ENCODE results near the gene ZNF638. TPM values are rescaled to one million over a fixed set of nuclear protein-coding genes. Genes with fewer than 3 reads are reported as not detected.

The ZNF638 gene
- total RNA-seq, 4 donors from 2014 or later, result 154 to 299 (median 202) TPM

DNA sequence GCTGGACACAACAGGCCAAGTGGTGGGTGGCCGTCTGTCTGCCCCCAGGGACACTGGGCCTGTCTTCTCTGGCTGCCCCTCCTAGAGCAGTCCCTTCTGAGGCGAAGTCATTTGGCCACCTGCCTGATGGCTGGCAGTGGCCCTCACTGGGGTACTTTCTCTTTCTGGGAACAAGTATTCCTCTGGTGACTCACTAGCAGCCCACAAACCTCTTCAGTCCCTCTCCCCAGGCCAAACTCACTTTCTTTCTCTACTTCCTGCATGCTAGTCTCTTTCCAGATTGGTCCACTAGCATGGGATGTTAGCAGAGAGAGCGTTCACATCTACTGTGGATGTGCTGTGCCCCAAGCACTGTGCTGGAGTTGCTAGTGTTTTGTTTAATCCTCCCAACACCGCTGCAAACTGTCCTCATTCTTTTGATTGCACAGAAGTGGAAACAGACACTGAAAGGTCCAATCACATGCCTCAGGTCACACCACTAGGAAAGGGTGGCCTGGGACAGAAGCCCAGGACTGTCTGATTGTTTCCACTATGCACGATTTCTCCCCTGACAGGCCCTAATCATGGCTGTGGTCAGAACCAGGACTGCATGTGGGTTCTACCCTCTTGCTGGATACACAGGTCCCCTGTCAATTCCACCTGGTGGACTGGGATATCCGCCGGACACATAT, 127.0 kb downstream of the ZNF638 start:
- no peaks in the 10 kb centered on the region for H3K27me3 ChIP-seq
- no peaks in the 10 kb centered on the region for H3K9me3 ChIP-seq
- intact Hi-C loops (cut with DNase I), result no loop called here
- DNase-seq, result no peak
- H3K4me3 ChIP-seq (replicated peaks in 1 of 3), result no peak overlapping the region
- H3K27ac ChIP-seq, result no peak overlapping the region
- H3K36me3 ChIP-seq, result no peaks in the 10 kb centered on the region
- 74 to 79% methylated on average over 7 of the region's 7 CpGs for WGBS, 2 donors
- TF ChIP-seq POLR2A (IDR thresholded peaks at IDR 0.05), result no peak
- no peak for TF ChIP-seq CTCF (IDR thresholded peaks at IDR 0.05)
- peaks cover 6% of the 10 kb centered on the region in 2 donors for H3K4me1 ChIP-seq

- intact Hi-C loops (cut with DNase I), result no loop called here
- no peaks in the 10 kb centered on the region for H3K27me3 ChIP-seq
- no peaks in the 10 kb centered on the region for H3K36me3 ChIP-seq
- 56 to 71% methylated on average over 2 of the region's 2 CpGs for WGBS, 2 donors
- H3K4me1 ChIP-seq, result peaks cover under 1% of the 10 kb centered on the region in 2 donors
- H3K9me3 ChIP-seq, result no peaks in the 10 kb centered on the region
- DNase-seq, result no peak
- H3K27ac ChIP-seq, result no peak overlapping the region
- no peak overlapping the region for H3K4me3 ChIP-seq (replicated peaks in 1 of 3)
- TF ChIP-seq CTCF (IDR thresholded peaks at IDR 0.05) (no peak), POLR2A (IDR thresholded peaks at IDR 0.05) (no peak)
These were observed 127.5 kb downstream of the ZNF638 start for GRCh38 chr2:71459084-71459431.

GRCh38 chr2:71460056-71460455, 128.5 kb downstream of the ZNF638 start:
- 76 to 93% methylated on average over 6 of the region's 6 CpGs for WGBS, 2 donors
- H3K9me3 ChIP-seq, result no peaks in the 10 kb centered on the region
- no peak for DNase-seq
- no peak overlapping the region for H3K27ac ChIP-seq
- intact Hi-C loops (cut with DNase I), result no loop called here
- H3K4me3 ChIP-seq (replicated peaks in 1 of 3), result no peak overlapping the region
- no peaks in the 10 kb centered on the region for H3K36me3 ChIP-seq
- TF ChIP-seq POLR2A (IDR thresholded peaks at IDR 0.05), result no peak
- no peak for TF ChIP-seq CTCF (IDR thresholded peaks at IDR 0.05)
- no peaks in the 10 kb centered on the region for H3K27me3 ChIP-seq
- H3K4me1 ChIP-seq, result no peaks in the 10 kb centered on the region

GRCh38 chr2:71460595-71461303, 129.2 kb downstream of the ZNF638 start:
- no peaks in the 10 kb centered on the region for H3K36me3 ChIP-seq
- DNase-seq, result peak in 1 of 2 donors; percentile 11
- H3K4me1 ChIP-seq, result no peaks in the 10 kb centered on the region
- H3K4me3 ChIP-seq (replicated peaks in 1 of 3), result no peak overlapping the region
- no peak overlapping the region for H3K27ac ChIP-seq
- no peaks in the 10 kb centered on the region for H3K9me3 ChIP-seq
- no peaks in the 10 kb centered on the region for H3K27me3 ChIP-seq
- peak in 5 of 6 experiments; percentile 14 to 46 (median 31) for TF ChIP-seq CTCF (IDR thresholded peaks at IDR 0.05)
- no peak for TF ChIP-seq POLR2A (IDR thresholded peaks at IDR 0.05)
- intact Hi-C loops (cut with DNase I), result no loop called here
- WGBS, 2 donors, result 63 to 64% methylated on average over 9 of the region's 9 CpGs

DNA sequence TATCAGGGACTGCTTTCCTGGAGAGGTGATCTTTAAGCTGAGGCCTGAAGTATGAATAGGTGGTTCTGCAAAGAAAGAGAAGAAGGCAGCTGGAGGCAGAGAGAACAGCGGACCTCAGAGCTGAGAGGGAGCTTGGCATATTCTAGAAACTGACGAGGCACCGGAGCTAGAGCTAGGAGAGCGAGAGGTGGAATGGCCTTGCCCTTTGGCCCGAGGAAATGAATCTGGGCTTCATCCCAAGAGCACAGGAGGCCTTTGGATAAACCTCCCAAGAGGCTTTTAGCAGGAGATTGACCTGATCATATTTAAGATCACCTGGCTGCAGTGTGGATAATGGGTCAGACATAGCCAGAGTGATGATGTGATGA, 129.7 kb downstream of the ZNF638 start:
- Histone ChIP-seq H3K4me1 (peaks cover 3 to 5% of the 10 kb centered on the region in 2 donors), H3K4me3 (replicated peaks in 1 of 3) (no peak overlapping the region), H3K27me3 (no peaks in the 10 kb centered on the region), H3K27ac (no peak overlapping the region), H3K9me3 (no peaks in the 10 kb centered on the region), H3K36me3 (no peaks in the 10 kb centered on the region)
- DNase-seq, result no peak
- intact Hi-C loops (cut with DNase I), result no loop called here
- 60 to 70% methylated on average over 5 of the region's 5 CpGs for WGBS, 2 donors
- TF ChIP-seq POLR2A (IDR thresholded peaks at IDR 0.05) (no peak), CTCF (IDR thresholded peaks at IDR 0.05) (no peak)

All from thyroid gland (tissue), 4 donors.